CD4-positive, alpha-beta T cell treated with Interleukin-21 for 1 hour (primary cell): ENCODE measurements around the gene CFAP210.
"Not testable (repeated sequence)": the region's sequence is repeated elsewhere in the genome, so short reads cannot be mapped to it uniquely, and the experiment has no call there.

ENCODE experiments used
- DNase-seq: peaks from one replicate; pipeline ENCODE4 v3.0.0-alpha.2; 2020

The CFAP210 gene

DNA sequence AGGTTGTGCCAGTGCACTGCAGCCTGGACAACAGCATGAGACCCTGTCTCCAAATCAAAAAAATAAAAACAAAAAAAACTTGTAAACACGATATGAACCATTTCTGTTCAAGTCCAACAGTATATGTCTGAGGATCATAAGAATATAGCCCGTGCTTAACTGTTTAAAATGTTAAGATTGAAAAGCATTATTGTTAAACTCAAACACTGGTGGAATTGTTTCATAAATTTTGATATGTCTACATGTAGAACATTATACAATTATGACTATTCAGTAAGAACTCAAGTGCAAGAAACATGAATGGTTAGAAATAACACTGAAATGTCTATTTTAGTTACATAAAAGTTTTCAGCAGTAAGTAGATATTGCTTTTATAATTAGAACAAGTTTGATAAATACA lies 80.3 kb downstream of the CFAP210 start:
- no peak for DNase-seq

GRCh38 chr2:169609264-169609663 lies 84.9 kb downstream of the CFAP210 start:
- no peak for DNase-seq

GRCh38 chr2:169599568-169599967 lies 94.6 kb downstream of the CFAP210 start:
- no peak for DNase-seq

DNA sequence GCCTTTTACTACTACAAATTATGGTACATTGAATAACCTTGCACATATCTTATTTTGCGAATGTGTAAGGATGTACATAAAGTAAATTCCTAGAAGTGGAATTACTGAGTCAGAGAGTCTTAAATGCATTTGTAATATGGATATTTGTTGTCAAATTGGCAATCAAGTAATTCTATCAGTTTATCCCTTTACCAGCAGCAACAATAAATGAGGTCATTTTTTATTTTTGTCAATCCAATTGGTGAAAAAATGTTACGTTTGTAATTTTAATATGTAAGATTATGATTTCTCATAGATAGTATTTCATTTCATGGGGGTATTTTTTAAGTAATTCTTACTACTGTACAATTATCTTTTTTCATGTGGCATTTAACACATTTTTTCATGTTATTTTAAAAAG lies 95.2 kb downstream of the CFAP210 start:
- no peak for DNase-seq

DNA sequence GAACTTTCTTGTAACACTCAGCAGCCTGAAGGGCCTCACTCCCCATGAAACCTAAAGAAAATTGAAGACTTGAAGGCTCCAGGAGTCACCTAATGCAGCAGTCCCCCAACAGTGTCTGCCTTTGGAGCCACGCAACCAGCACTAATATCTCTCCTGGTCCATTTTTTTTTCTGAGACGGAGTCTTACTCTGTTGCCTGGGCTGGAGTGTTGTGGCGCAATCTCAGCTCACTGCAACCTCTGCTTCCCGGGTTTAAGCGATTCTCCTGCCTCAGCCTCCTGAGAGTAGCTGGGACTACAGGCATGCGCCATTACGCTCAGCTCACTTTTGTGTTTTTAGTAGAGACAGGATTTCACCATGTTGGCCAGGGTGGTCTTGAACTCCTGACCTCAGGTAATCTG lies 97.7 kb downstream of the CFAP210 start:
- not testable (repeated sequence) for DNase-seq
